Duodenal mucosa (tissue), 2 donors: ENCODE measurements around the gene BRD1.
"Not testable (repeated sequence)": the region's sequence is repeated elsewhere in the genome, so short reads cannot be mapped to it uniquely, and the experiment has no call there.

ENCODE experiments used
- H3K27ac ChIP-seq: one replicate; pipeline ENCODE4 v1.7.0; 2013; ENCODE audit warnings: low read depth, low read length
- H3K27me3 ChIP-seq, 2 donors: one replicate each; pipeline ENCODE4 v1.7.0; 2013; ENCODE audit warnings: low read length in 2 of 2, control low read depth in 1 of 2; ENCODE audit not compliant: insufficient read depth in 2 of 2, control insufficient read depth in 1 of 2
- H3K36me3 ChIP-seq, 2 donors: one replicate each; pipeline ENCODE4 v1.7.0; 2013; ENCODE audit warnings: low read length in 2 of 2, control low read depth in 1 of 2; ENCODE audit not compliant: insufficient read depth in 2 of 2, control insufficient read depth in 1 of 2
- H3K4me1 ChIP-seq, 2 donors: one replicate each; pipeline ENCODE4 v1.7.0; 2013; ENCODE audit warnings: low read length in 2 of 2, control low read depth in 1 of 2; ENCODE audit not compliant: insufficient read depth in 2 of 2, control insufficient read depth in 1 of 2
- H3K4me3 ChIP-seq, 2 donors: one replicate each; pipeline ENCODE4 v1.7.0; 2013; ENCODE audit warnings: low read length in 2 of 2, low read depth in 1 of 2
- H3K9ac ChIP-seq, 2 donors: one replicate each; pipeline ENCODE4 v1.7.0; 2013; ENCODE audit warnings: low read length in 2 of 2, low read depth in 1 of 2
- H3K9me3 ChIP-seq, 2 donors: one replicate each; pipeline ENCODE4 v1.7.0; 2013; ENCODE audit warnings: low read length in 2 of 2, control low read depth in 1 of 2; ENCODE audit not compliant: control insufficient read depth in 1 of 2

The BRD1 gene

GRCh38 chr22:49768951-49769690, 58.6 kb downstream of the BRD1 start:
- Histone ChIP-seq H3K27me3 (no peaks in the 10 kb centered on the region), H3K9ac (no peak overlapping the region), H3K4me1 (peaks cover 0 to 4% of the 10 kb centered on the region in 2 donors), H3K9me3 (peaks cover 8 to 9% of the 10 kb centered on the region in 2 donors), H3K4me3 (no peak overlapping the region), H3K27ac (no peak overlapping the region), H3K36me3 (peaks cover 0 to 15% of the 10 kb centered on the region in 2 donors)

DNA sequence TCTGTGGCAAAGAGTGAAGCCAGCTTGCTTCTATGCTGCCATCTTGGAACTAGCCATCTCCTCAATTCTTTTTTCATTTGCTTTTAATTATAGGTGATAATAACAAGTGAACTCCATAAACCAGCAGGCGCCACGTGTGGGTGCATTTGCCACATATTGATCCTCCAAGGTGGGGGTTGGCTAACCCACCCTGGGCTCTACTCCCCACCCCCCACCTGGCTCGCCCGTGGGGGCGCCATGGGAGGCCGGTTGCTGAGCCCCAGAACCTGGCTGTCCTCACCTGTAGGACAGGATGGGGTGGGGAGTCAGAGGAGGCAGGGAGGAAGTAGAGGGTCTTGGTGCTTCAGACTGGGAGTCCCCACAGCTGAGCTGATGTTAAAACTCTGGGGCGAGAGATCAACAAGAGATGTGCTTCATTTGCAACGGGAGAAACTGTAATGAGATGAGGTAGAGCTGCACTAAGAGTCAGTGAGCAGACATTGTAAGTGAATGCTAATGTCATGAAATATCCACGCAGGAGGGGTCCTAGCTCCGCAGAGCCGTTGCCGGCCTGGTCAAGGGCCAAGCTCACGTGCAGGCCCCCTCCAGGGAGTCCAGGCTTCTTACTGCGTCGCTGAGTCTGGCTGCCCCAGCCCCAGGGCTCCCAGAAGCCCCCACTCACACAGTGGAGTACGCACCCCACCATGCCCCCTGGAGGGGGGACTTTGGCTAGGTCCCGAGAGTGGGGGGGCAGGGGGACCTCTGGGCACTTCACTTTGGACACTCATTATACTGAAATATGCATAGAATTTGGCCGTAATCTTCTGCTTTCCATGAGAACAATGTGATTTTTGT, 59.4 kb downstream of the BRD1 start:
- no peaks in the 10 kb centered on the region for H3K27me3 ChIP-seq
- H3K36me3 ChIP-seq: peaks cover 0 to 7% of the 10 kb centered on the region in 2 donors
- no peak overlapping the region for H3K9ac ChIP-seq
- H3K27ac ChIP-seq: no peak overlapping the region
- peaks cover 8 to 9% of the 10 kb centered on the region in 2 donors for H3K9me3 ChIP-seq
- peaks cover 0 to 4% of the 10 kb centered on the region in 2 donors for H3K4me1 ChIP-seq
- no peak overlapping the region for H3K4me3 ChIP-seq

DNA sequence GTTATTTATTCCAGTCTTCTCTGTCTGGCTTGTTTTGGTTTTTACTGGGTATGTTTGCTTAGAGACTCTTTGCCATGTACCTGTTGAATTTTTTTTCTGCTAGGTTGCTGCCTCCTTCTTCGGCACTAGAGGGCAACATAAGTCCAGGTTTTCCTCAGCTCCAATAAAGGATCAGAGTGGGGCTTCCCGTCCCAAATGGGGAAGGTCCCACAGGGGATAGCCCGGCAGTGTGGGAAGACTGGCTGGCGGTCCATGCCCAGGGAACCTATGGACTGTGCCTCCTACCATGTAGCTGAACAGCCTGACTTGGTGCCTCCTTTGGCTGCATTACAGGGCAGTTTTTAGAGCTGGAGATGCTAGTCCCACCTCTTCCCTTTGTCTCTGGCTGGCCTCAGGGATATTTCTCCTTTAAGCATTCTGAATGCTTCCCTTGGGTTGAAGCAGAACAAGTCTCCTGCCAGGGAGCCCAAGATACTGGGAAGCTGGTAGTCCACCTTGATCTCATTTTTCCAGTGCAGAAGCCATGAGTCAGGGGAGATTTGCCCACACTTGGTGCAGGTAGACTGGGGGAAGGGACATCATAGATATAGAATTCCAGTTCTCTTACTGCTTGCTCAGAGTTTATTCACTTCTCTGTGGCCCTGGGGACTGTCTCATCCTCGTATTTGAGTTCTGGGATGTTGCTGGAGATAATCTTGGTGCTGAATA, 60.2 kb downstream of the BRD1 start:
- no peak overlapping the region for H3K27ac ChIP-seq
- H3K36me3 ChIP-seq: peaks cover 0 to under 1% of the 10 kb centered on the region in 2 donors
- no peaks in the 10 kb centered on the region for H3K27me3 ChIP-seq
- peaks cover 8 to 9% of the 10 kb centered on the region in 2 donors for H3K9me3 ChIP-seq
- peaks cover 0 to 4% of the 10 kb centered on the region in 2 donors for H3K4me1 ChIP-seq
- H3K9ac ChIP-seq: no peak overlapping the region
- no peak overlapping the region for H3K4me3 ChIP-seq

DNA sequence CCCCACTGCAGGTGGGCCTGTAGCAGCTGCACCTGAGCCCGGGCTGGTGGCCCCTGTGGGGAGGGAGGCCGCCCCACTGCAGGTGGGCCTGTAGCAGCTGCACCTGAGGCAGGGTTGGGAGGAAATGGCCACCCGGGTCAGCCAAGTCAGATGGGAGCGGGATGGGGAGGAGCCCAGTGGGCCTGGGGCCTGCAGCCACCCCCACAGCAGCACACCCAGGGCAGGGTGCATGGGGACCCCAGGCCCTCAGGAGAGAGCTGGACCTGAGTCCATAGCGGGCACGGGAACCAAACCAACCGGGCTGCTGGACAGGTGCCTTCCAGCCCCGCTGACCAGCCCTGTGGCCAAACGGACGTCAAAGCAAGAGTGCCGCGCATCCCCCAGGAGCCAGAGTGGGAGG, 61.7 kb downstream of the BRD1 start:
- no peaks in the 10 kb centered on the region for H3K36me3 ChIP-seq
- H3K27me3 ChIP-seq: no peaks in the 10 kb centered on the region
- peaks cover 8 to 9% of the 10 kb centered on the region in 2 donors for H3K9me3 ChIP-seq
- H3K9ac ChIP-seq: no peak overlapping the region
- peaks cover 0 to 7% of the 10 kb centered on the region in 2 donors for H3K4me1 ChIP-seq
- no peak overlapping the region for H3K4me3 ChIP-seq
- H3K27ac ChIP-seq: no peak overlapping the region

DNA sequence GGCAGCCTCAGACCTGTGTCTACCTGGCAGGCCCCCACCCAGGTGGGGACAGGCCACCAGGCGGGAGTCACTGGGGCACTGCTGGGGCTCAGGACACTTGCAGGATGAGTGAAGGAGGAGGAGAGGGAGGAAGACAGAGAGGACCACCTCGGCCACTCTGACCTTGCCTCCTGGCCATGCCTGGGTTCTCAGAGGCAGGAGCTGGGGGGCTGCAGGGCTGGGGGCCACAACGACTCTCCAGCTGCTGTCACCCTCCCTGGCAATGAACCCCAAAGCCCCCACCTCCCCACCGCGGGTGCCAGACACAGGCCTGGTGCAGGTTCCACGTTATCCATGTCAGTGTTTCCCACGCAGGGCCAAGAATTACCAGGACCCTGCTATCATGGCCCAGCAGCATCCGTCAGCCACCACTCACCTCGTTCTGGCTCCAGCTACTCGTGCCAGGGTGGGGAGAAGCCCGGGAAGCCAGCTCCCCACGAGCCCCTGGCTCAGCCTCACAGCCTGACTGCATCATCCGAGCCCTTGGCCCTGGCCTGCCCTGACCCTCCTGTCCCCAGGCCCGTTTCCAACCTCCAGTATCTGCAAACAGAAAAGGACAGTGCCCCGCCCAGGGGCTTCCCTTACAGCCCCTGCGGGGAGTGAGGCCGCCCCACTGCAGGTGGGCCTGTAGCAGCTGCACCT, 62.4 kb downstream of the BRD1 start:
- Histone ChIP-seq H3K27ac (no peak overlapping the region), H3K4me3 (no peak overlapping the region), H3K9me3 (peaks cover 8 to 9% of the 10 kb centered on the region in 2 donors), H3K27me3 (no peaks in the 10 kb centered on the region), H3K9ac (no peak overlapping the region), H3K36me3 (no peaks in the 10 kb centered on the region), H3K4me1 (peaks cover 5 to 9% of the 10 kb centered on the region in 2 donors)

GRCh38 chr22:49764127-49764581, 63.5 kb downstream of the BRD1 start:
- Histone ChIP-seq H3K9me3 (peaks cover 8 to 9% of the 10 kb centered on the region in 2 donors), H3K4me3 (no peak overlapping the region), H3K9ac (no peak overlapping the region), H3K27me3 (no peaks in the 10 kb centered on the region), H3K27ac (no peak overlapping the region), H3K4me1 (peaks cover 5 to 6% of the 10 kb centered on the region in 2 donors), H3K36me3 (no peaks in the 10 kb centered on the region)

- Histone ChIP-seq H3K36me3 (no peaks in the 10 kb centered on the region), H3K9ac (no peak overlapping the region), H3K27ac (no peak overlapping the region), H3K27me3 (no peaks in the 10 kb centered on the region), H3K9me3 (peaks cover 8 to 9% of the 10 kb centered on the region in 2 donors), H3K4me1 (peaks cover 5% of the 10 kb centered on the region in 2 donors), H3K4me3 (no peak overlapping the region)
Measured at GRCh38 chr22:49763696-49764095, 64.0 kb downstream of the BRD1 start.

GRCh38 chr22:49763138-49763537, 64.5 kb downstream of the BRD1 start:
- no peak overlapping the region for H3K9ac ChIP-seq
- no peaks in the 10 kb centered on the region for H3K36me3 ChIP-seq
- H3K27ac ChIP-seq: no peak overlapping the region
- H3K27me3 ChIP-seq: no peaks in the 10 kb centered on the region
- H3K4me1 ChIP-seq: peaks cover 5% of the 10 kb centered on the region in 2 donors
- H3K9me3 ChIP-seq: peaks cover 8 to 9% of the 10 kb centered on the region in 2 donors
- H3K4me3 ChIP-seq: no peak overlapping the region

- not testable (repeated sequence) for H3K9me3 ChIP-seq, H3K27me3 ChIP-seq, H3K4me3 ChIP-seq, H3K36me3 ChIP-seq, H3K4me1 ChIP-seq, H3K27ac ChIP-seq, H3K9ac ChIP-seq
Measured at GRCh38 chr22:49762571-49762970, 65.1 kb downstream of the BRD1 start.
